Calu3 (cell line): ENCODE results near the gene DSCAML1. TPM values are rescaled to one million over a fixed set of nuclear protein-coding genes. Genes with fewer than 3 reads are reported as not detected.

Source experiments
- BruUV-seq: library from RNA; stranded (reverse); fragments of 400-500 nt; replicated peaks from 2 replicates; lab custom pipeline; 2021; lab: Mats Ljungman, UMichigan
- CTCF ChIA-PET: fragments of 300-600 bp; sonication (Branson Sonifier 250); formaldehyde crosslinking; loops from one replicate; lab custom pipeline; 2022; ENCODE audit warnings: antibody characterized with exemption; lab: Charles Lee
- DNase-seq: peaks from one replicate; pipeline ENCODE4 v3.0.0; 2022
- H3K27ac Mint-ChIP-seq: one replicate; pipeline ENCODE4 v1.8.0; 2022; ENCODE audit warnings: mixed read lengths; ENCODE audit not compliant: unreplicated experiment
- H3K27me3 Mint-ChIP-seq: one replicate; pipeline ENCODE4 v1.8.0; 2022; ENCODE audit warnings: mixed read lengths; ENCODE audit not compliant: unreplicated experiment
- H3K36me3 Mint-ChIP-seq: one replicate; pipeline ENCODE4 v1.8.0; 2022; ENCODE audit warnings: mild to moderate bottlenecking, moderate library complexity, mixed read lengths; ENCODE audit not compliant: insufficient read depth, unreplicated experiment
- H3K4me1 Mint-ChIP-seq: one replicate; pipeline ENCODE4 v1.8.0; 2022; ENCODE audit warnings: mild to moderate bottlenecking, low read depth, mixed read lengths; ENCODE audit not compliant: unreplicated experiment
- H3K4me3 Mint-ChIP-seq: one replicate; pipeline ENCODE4 v1.8.0; 2022; ENCODE audit warnings: mild to moderate bottlenecking, low read depth, moderate library complexity, mixed read lengths; ENCODE audit not compliant: unreplicated experiment
- H3K9me3 Mint-ChIP-seq: one replicate; pipeline ENCODE4 v1.8.0; 2022; ENCODE audit warnings: low read depth, mixed read lengths; ENCODE audit not compliant: unreplicated experiment
- intact Hi-C: fragments of 100-400 bp; cut with micrococcal nuclease; formaldehyde crosslinking; loops from one replicate; pipeline ENCODE4 v1.10.0; 2022; ENCODE audit not compliant: unreplicated experiment
- total RNA-seq: library from RNA; stranded (reverse); gene quantifications from 2 replicates; pipeline ENCODE4 v1.2.3, GENCODE V29; 2022
- TF ChIP-seq, protein P1 (sequence below): fragments of 200-600 bp; IDR thresholded peaks from one replicate; pipeline ENCODE4 v1.8.0; 2022; ENCODE audit warnings: antibody characterized with exemption; ENCODE audit not compliant: unreplicated experiment

The DSCAML1 gene
- total RNA-seq, 1 experiment from 2014 or later: 0.07 TPM

DNA sequence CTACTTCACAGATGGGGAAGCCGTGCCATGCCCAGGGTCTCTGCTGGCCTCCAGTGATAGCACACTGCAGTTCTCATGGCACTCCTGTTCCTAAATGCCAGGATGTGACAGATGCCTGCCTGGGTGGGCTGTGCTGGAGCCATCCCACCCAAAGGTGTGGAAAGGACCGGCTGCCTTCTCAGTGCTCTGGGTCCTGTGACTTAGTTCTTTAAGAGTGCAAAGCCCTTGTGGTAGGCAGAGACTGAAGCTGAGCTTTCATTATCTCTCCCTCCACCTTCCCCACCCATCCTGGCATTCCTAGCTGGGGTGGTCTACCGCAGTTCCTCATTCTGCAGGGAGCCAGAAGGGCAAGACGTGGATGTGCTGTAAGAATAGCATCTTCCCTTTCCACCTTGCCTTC is 319.3 kb downstream of the DSCAML1 start:
- Mint-ChIP-seq H3K27ac (no peak overlapping the region), H3K4me1 (no peaks in the 10 kb centered on the region), H3K27me3 (peaks cover 75% of the 10 kb centered on the region), H3K36me3 (peaks cover 6% of the 10 kb centered on the region), H3K4me3 (no peak overlapping the region), H3K9me3 (no peaks in the 10 kb centered on the region)
- BruUV-seq: no TSS peak
- intact Hi-C loops: no loop called here
- no peak for DNase-seq
- CTCF ChIA-PET: no interaction called here
- TF ChIP-seq, protein P1, sequence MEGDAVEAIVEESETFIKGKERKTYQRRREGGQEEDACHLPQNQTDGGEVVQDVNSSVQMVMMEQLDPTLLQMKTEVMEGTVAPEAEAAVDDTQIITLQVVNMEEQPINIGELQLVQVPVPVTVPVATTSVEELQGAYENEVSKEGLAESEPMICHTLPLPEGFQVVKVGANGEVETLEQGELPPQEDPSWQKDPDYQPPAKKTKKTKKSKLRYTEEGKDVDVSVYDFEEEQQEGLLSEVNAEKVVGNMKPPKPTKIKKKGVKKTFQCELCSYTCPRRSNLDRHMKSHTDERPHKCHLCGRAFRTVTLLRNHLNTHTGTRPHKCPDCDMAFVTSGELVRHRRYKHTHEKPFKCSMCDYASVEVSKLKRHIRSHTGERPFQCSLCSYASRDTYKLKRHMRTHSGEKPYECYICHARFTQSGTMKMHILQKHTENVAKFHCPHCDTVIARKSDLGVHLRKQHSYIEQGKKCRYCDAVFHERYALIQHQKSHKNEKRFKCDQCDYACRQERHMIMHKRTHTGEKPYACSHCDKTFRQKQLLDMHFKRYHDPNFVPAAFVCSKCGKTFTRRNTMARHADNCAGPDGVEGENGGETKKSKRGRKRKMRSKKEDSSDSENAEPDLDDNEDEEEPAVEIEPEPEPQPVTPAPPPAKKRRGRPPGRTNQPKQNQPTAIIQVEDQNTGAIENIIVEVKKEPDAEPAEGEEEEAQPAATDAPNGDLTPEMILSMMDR: no peak

GRCh38 chr11:117476531-117477142 is 320.4 kb downstream of the DSCAML1 start:
- TF ChIP-seq, protein P1: no peak
- BruUV-seq: no TSS peak
- CTCF ChIA-PET: no interaction called here
- H3K4me3 Mint-ChIP-seq: no peak overlapping the region
- H3K27ac Mint-ChIP-seq: no peak overlapping the region
- H3K36me3 Mint-ChIP-seq: peaks cover 6% of the 10 kb centered on the region
- no peaks in the 10 kb centered on the region for H3K9me3 Mint-ChIP-seq
- no peaks in the 10 kb centered on the region for H3K4me1 Mint-ChIP-seq
- intact Hi-C loops: no loop called here
- no peak for DNase-seq
- H3K27me3 Mint-ChIP-seq: peaks cover 75% of the 10 kb centered on the region

- H3K36me3 Mint-ChIP-seq: peaks cover 6% of the 10 kb centered on the region
- H3K4me3 Mint-ChIP-seq: no peak overlapping the region
- intact Hi-C loops: no loop called here
- no peak for DNase-seq
- H3K27ac Mint-ChIP-seq: no peak overlapping the region
- peaks cover 72% of the 10 kb centered on the region for H3K27me3 Mint-ChIP-seq
- no peaks in the 10 kb centered on the region for H3K4me1 Mint-ChIP-seq
- H3K9me3 Mint-ChIP-seq: no peaks in the 10 kb centered on the region
- TF ChIP-seq, protein P1: no peak
- BruUV-seq: no TSS peak
- CTCF ChIA-PET: no interaction called here
Measured at GRCh38 chr11:117475716-117476530, 321.1 kb downstream of the DSCAML1 start.

DNA sequence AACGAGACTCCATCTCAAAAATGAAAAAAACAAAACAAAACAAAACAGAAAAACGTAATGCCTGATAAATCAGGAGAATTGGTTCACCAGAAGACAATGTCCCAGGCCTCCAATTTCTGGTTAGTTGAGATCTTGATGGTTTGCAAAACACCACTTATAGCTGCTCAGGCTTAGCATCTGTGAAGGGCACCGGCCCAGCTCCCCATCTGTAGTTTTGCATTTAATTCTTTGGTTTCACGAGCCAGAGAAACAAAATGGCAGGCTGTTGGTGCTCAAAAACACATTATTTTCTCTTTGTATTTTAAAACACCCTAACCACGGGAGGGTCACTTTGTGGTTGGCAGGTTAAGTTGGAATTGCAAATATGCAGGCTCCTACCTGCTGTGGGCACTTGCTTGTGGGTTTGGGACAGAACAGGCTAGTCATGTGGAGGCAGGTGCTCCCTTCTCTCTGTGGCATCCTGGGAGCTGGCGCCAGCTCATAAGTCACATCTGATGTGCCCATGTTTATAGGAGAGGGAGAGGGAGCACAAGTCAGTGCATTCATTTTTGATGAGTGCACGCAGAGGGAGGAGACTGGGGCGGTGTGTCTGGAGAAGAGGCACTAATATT is 323.4 kb downstream of the DSCAML1 start:
- no TSS peak for BruUV-seq
- DNase-seq: no peak
- TF ChIP-seq, protein P1: no peak
- H3K9me3 Mint-ChIP-seq: no peaks in the 10 kb centered on the region
- no peak overlapping the region for H3K4me3 Mint-ChIP-seq
- no peaks in the 10 kb centered on the region for H3K4me1 Mint-ChIP-seq
- H3K36me3 Mint-ChIP-seq: peaks cover 6% of the 10 kb centered on the region
- H3K27ac Mint-ChIP-seq: no peak overlapping the region
- intact Hi-C loops: no loop called here
- H3K27me3 Mint-ChIP-seq: peaks cover 88% of the 10 kb centered on the region
- CTCF ChIA-PET: no interaction called here
